ENCODE results near the gene ZSWIM8. TPM values are rescaled to one million over a fixed set of nuclear protein-coding genes. Genes with fewer than 3 reads are reported as not detected.
A peak's percentile ranks its signal among the peaks of the same experiment; 100 is the strongest.

The ZSWIM8 gene
- total RNA-seq, 1 donor from 2014 or later = 37.7 TPM

- no peak for DNase-seq (ENCODE audit: low read depth in 2 of 2)
Measured at GRCh38 chr10:73796766-73797165, 11.4 kb downstream of the ZSWIM8 start.

- DNase-seq (ENCODE audit: low read depth in 2 of 2) = no peak
Measured at GRCh38 chr10:73797324-73798025, 12.1 kb downstream of the ZSWIM8 start.

GRCh38 chr10:73798087-73798486 is 12.7 kb downstream of the ZSWIM8 start:
- DNase-seq (ENCODE audit: low read depth in 2 of 2) = no peak

- no peak for DNase-seq (ENCODE audit: low read depth in 2 of 2)
Measured at GRCh38 chr10:73798927-73799560, 13.6 kb downstream of the ZSWIM8 start.

- DNase-seq (ENCODE audit: low read depth in 2 of 2) = no peak
Measured at GRCh38 chr10:73799899-73800559, 14.6 kb downstream of the ZSWIM8 start.

- DNase-seq (ENCODE audit: low read depth in 2 of 2) = no peak
Measured at GRCh38 chr10:73800560-73801252, 15.3 kb downstream of the ZSWIM8 start.

GRCh38 chr10:73801253-73801590 is 15.8 kb downstream of the ZSWIM8 start:
- DNase-seq (ENCODE audit: low read depth in 2 of 2) = no peak

- no peak for DNase-seq (ENCODE audit: low read depth in 2 of 2)
Measured at GRCh38 chr10:73802276-73802991, 17.0 kb downstream of the ZSWIM8 start.

GRCh38 chr10:73803680-73804286 is 18.4 kb downstream of the ZSWIM8 start:
- no peak for DNase-seq (ENCODE audit: low read depth in 2 of 2)

GRCh38 chr10:73806176-73806950 is 21.0 kb downstream of the ZSWIM8 start:
- no peak for DNase-seq (ENCODE audit: low read depth in 2 of 2)

- DNase-seq (ENCODE audit: low read depth in 2 of 2) = no peak
Measured at GRCh38 chr10:73807471-73807870, 22.1 kb downstream of the ZSWIM8 start.

- no peak for DNase-seq (ENCODE audit: low read depth in 2 of 2)
Measured at GRCh38 chr10:73808021-73808815, 22.8 kb downstream of the ZSWIM8 start.

- no peak for DNase-seq (ENCODE audit: low read depth in 2 of 2)
Measured at GRCh38 chr10:73809061-73809818, 23.8 kb downstream of the ZSWIM8 start.

- DNase-seq (ENCODE audit: low read depth in 2 of 2) = no peak
Measured at GRCh38 chr10:73810358-73810734, 24.9 kb downstream of the ZSWIM8 start.

GRCh38 chr10:73810735-73811465 is 25.5 kb downstream of the ZSWIM8 start:
- peak in 1 of 2 donors; percentile 18 for DNase-seq (ENCODE audit: low read depth in 2 of 2)

- no peak for DNase-seq (ENCODE audit: low read depth in 2 of 2)
Measured at GRCh38 chr10:73812657-73813056, 27.3 kb downstream of the ZSWIM8 start.

- no peak for DNase-seq (ENCODE audit: low read depth in 2 of 2)
Measured at GRCh38 chr10:73813333-73813732, 27.9 kb downstream of the ZSWIM8 start.

GRCh38 chr10:73814276-73814895 is 29.0 kb downstream of the ZSWIM8 start:
- DNase-seq (ENCODE audit: low read depth in 2 of 2) = no peak
